Lower leg skin (tissue), 4 donors: ENCODE results near the gene C1QTNF1. TPM values are rescaled to one million over a fixed set of nuclear protein-coding genes. Genes with fewer than 3 reads are reported as not detected.

Experiments used
- DNase-seq, 2 donors: peaks; one replicate each; pipeline ENCODE4 v3.0.0-alpha.2; 2019; ENCODE audit warnings: low spot score in 2 of 2
- H3K4me3 ChIP-seq: fragments of 200-600 bp; sonication (generic); 2 replicates; pipeline ENCODE4 v1.5.1; 2017; ENCODE audit warnings: mild to moderate bottlenecking, low read depth; ENCODE audit not compliant: poor library complexity, severe bottlenecking
- CTCF ChIP-seq, 3 donors: fragments of 450-650 bp; IDR thresholded peaks; one replicate each; pipeline ENCODE4 v1.5.1; 2016; ENCODE audit warnings: antibody characterized with exemption in 3 of 3, mild to moderate bottlenecking in 3 of 3, moderate library complexity in 2 of 3
- POLR2A ChIP-seq, 2 donors: fragments of 450-650 bp; IDR thresholded peaks; one replicate each; pipeline ENCODE4 v1.6.1; 2016 to 2017; ENCODE audit warnings: antibody characterized with exemption in 2 of 2, mild to moderate bottlenecking in 1 of 2, moderate library complexity in 1 of 2
- WGBS, 2 donors: methylation state at CpG; one replicate each; pipeline ENCODE4 v1.1.5; 2018; 5-methylcytosine and 5-hydroxymethylcytosine counted together
- intact Hi-C: fragments of 100-400 bp; cut with DNase I; formaldehyde crosslinking; loops from one replicate; pipeline ENCODE4 v1.15.0; 2023; ENCODE audit warnings: low total_unique reads
- total RNA-seq, 4 donors: library from RNA; depleted of rRNA; stranded (reverse); fragments of >200 nt; gene quantifications; one replicate each; pipeline ENCODE4 v1.1.0, GENCODE V29; 2016

C1QTNF1 gene
- total RNA-seq, 4 donors from 2014 or later: 24.3 to 53.1 (median 29.5) TPM

- intact Hi-C loops: no loop called here
- 90% methylated on average over 26 of the region's 26 CpGs for WGBS, 2 donors
- H3K4me3 ChIP-seq: no peak overlapping the region
- TF ChIP-seq CTCF (IDR thresholded peaks at IDR 0.05): no peak
- no peak for TF ChIP-seq POLR2A (IDR thresholded peaks at IDR 0.05)
- no peak for DNase-seq
These were observed 64.5 kb downstream of the C1QTNF1 start for GRCh38 chr17:79088247-79088996.

- intact Hi-C loops: no loop called here
- TF ChIP-seq CTCF (IDR thresholded peaks at IDR 0.05) (no peak), POLR2A (IDR thresholded peaks at IDR 0.05) (no peak)
- H3K4me3 ChIP-seq: no peak overlapping the region
- no peak for DNase-seq
- 69 to 74% methylated on average over 8 of the region's 8 CpGs for WGBS, 2 donors
These were observed 65.0 kb downstream of the C1QTNF1 start for GRCh38 chr17:79088997-79089328.

- intact Hi-C loops: no loop called here
- 38 to 45% methylated on average over 5 to 17 of the region's 31 CpGs for WGBS, 2 donors
These were observed 65.9 kb downstream of the C1QTNF1 start for GRCh38 chr17:79089720-79090442.

GRCh38 chr17:79090443-79091225 lies 66.7 kb downstream of the C1QTNF1 start:
- H3K4me3 ChIP-seq: no peak overlapping the region
- intact Hi-C loops: no loop called here
- TF ChIP-seq CTCF (IDR thresholded peaks at IDR 0.05) (no peak), POLR2A (IDR thresholded peaks at IDR 0.05) (no peak)
- DNase-seq: no peak
- 21 to 22% methylated on average over 32 of the region's 32 CpGs for WGBS, 2 donors

More at GRCh38 chr17:79089720-79090442, 65.9 kb downstream of the C1QTNF1 start:
- TF ChIP-seq POLR2A (IDR thresholded peaks at IDR 0.05) (no peak), CTCF (IDR thresholded peaks at IDR 0.05) (no peak)
- H3K4me3 ChIP-seq: no peak overlapping the region
- no peak for DNase-seq

GRCh38 chr17:79091226-79091670 lies 67.3 kb downstream of the C1QTNF1 start:
- TF ChIP-seq POLR2A (IDR thresholded peaks at IDR 0.05) (no peak), CTCF (IDR thresholded peaks at IDR 0.05) (no peak)
- WGBS, 2 donors: 68 to 77% methylated on average over 9 of the region's 10 CpGs
- intact Hi-C loops: no loop called here
- DNase-seq: no peak
- no peak overlapping the region for H3K4me3 ChIP-seq
